HG02623 (cell line): ENCODE data around the gene SMG9.

Experiments
- ATAC-seq: cut with Tn5 transposase; IDR thresholded peaks from one replicate; pipeline ENCODE4 v1.9.1; 2021; ENCODE audit warnings: moderate library complexity; ENCODE audit not compliant: unreplicated experiment

SMG9 gene

GRCh38 chr19:43759515-43759914, 4.8 kb upstream of the SMG9 start:
- ATAC-seq = no peak

GRCh38 chr19:43755256-43755801, 567 bp upstream of the SMG9 start:
- no peak for ATAC-seq

GRCh38 chr19:43754253-43754502, 584 bp downstream of the SMG9 start:
- ATAC-seq = no peak

- ATAC-seq = no peak
Measured at GRCh38 chr19:43752287-43752875, 2.4 kb downstream of the SMG9 start.

GRCh38 chr19:43751466-43752220, 3.1 kb downstream of the SMG9 start:
- no peak for ATAC-seq

- no peak for ATAC-seq
Measured at GRCh38 chr19:43749898-43750297, 4.9 kb downstream of the SMG9 start.

GRCh38 chr19:43749152-43749551, 5.6 kb downstream of the SMG9 start:
- ATAC-seq = no peak

- ATAC-seq = no peak
Measured at GRCh38 chr19:43748685-43749084, 6.1 kb downstream of the SMG9 start.

- ATAC-seq = no peak
Measured at GRCh38 chr19:43748205-43748594, 6.6 kb downstream of the SMG9 start.

- ATAC-seq = no peak
Measured at GRCh38 chr19:43747557-43748204, 7.1 kb downstream of the SMG9 start.

- ATAC-seq = no peak
Measured at GRCh38 chr19:43743059-43743458, 11.7 kb downstream of the SMG9 start.

GRCh38 chr19:43741075-43741825, 13.5 kb downstream of the SMG9 start:
- ATAC-seq = no peak

GRCh38 chr19:43739439-43740235, 15.1 kb downstream of the SMG9 start:
- ATAC-seq = no peak

- no peak for ATAC-seq
Measured at GRCh38 chr19:43738780-43739211, 16.0 kb downstream of the SMG9 start.

- no peak for ATAC-seq
Measured at GRCh38 chr19:43735957-43736356, 18.8 kb downstream of the SMG9 start.

GRCh38 chr19:43735013-43735412, 19.7 kb downstream of the SMG9 start:
- ATAC-seq = no peak

- ATAC-seq = no peak
Measured at GRCh38 chr19:43731846-43732245, 22.9 kb downstream of the SMG9 start.

- no peak for ATAC-seq
Measured at GRCh38 chr19:43731346-43731745, 23.4 kb downstream of the SMG9 start.

GRCh38 chr19:43729919-43730318, 24.8 kb downstream of the SMG9 start:
- no peak for ATAC-seq

- ATAC-seq = no peak
Measured at GRCh38 chr19:43727593-43727853, 27.2 kb downstream of the SMG9 start.
